ENCODE data around the gene SHROOM3. TPM values are rescaled to one million over a fixed set of nuclear protein-coding genes. Genes with fewer than 3 reads are reported as not detected.
A peak's percentile ranks its signal among the peaks of the same experiment; 100 is the strongest.

Gene SHROOM3
- total and polyA plus RNA-seq, 12 donors: 1.1 to 16.2 (median 8.8) TPM

- TF ChIP-seq POLR2A (IDR thresholded peaks at IDR 0.05): no peak
- no peak for TF ChIP-seq CTCF (IDR thresholded peaks at IDR 0.05)
- WGBS, 4 donors: 70 to 87% (median 77%) methylated on average over 1 of the region's 1 CpG
- no peaks in the 10 kb centered on the region for H3K27me3 ChIP-seq
- peaks cover 0 to 12% of the 10 kb centered on the region in 2 donors for H3K4me1 ChIP-seq (replicated peaks in 1 of 2)
- H3K27ac ChIP-seq: no peak overlapping the region
- H3K9me3 ChIP-seq (replicated peaks in 1 of 3): no peaks in the 10 kb centered on the region
- no peak for DNase-seq
- intact Hi-C loops (cut with DNase I): no loop called here
- no peak overlapping the region for H3K4me3 ChIP-seq
- H3K36me3 ChIP-seq (replicated peaks in 1 of 2): no peaks in the 10 kb centered on the region
Observed at GRCh38 chr4:76703123-76703490, 268.1 kb downstream of the SHROOM3 start.

- 57 to 66% (median 61%) methylated on average over 3 of the region's 3 CpGs for WGBS, 4 donors
- Histone ChIP-seq H3K27ac (no peak overlapping the region), H3K27me3 (no peaks in the 10 kb centered on the region), H3K36me3 (replicated peaks in 1 of 2) (no peaks in the 10 kb centered on the region), H3K9me3 (replicated peaks in 1 of 3) (no peaks in the 10 kb centered on the region), H3K4me1 (replicated peaks in 1 of 2) (peaks cover 0 to 12% of the 10 kb centered on the region in 2 donors), H3K4me3 (no peak overlapping the region)
- intact Hi-C loops (cut with DNase I): no loop called here
- DNase-seq: no peak
- TF ChIP-seq CTCF (IDR thresholded peaks at IDR 0.05): no peak
- no peak for TF ChIP-seq POLR2A (IDR thresholded peaks at IDR 0.05)
Observed at GRCh38 chr4:76703676-76704075, 268.6 kb downstream of the SHROOM3 start.

GRCh38 chr4:76704133-76704881 lies 269.3 kb downstream of the SHROOM3 start:
- Histone ChIP-seq H3K27me3 (no peaks in the 10 kb centered on the region), H3K9me3 (replicated peaks in 1 of 3) (no peaks in the 10 kb centered on the region), H3K27ac (peak overlapping the region in 1 of 5 donors; percentile 4), H3K4me3 (no peak overlapping the region), H3K36me3 (replicated peaks in 1 of 2) (no peaks in the 10 kb centered on the region), H3K4me1 (replicated peaks in 1 of 2) (peaks cover 0 to 12% of the 10 kb centered on the region in 2 donors)
- TF ChIP-seq POLR2A (IDR thresholded peaks at IDR 0.05) (no peak), CTCF (IDR thresholded peaks at IDR 0.05) (no peak)
- intact Hi-C loops (cut with DNase I): no loop called here
- no peak for DNase-seq
- 42 to 50% (median 47%) methylated on average over 3 of the region's 3 CpGs for WGBS, 4 donors

- intact Hi-C loops (cut with DNase I): no loop called here
- WGBS, 4 donors: 74 to 80% (median 79%) methylated on average over 1 of the region's 1 CpG
- no peak overlapping the region for H3K27ac ChIP-seq
Observed at GRCh38 chr4:76705472-76705871, 270.4 kb downstream of the SHROOM3 start.

More at GRCh38 chr4:76705472-76705871, 270.4 kb downstream of the SHROOM3 start:
- no peaks in the 10 kb centered on the region for H3K9me3 ChIP-seq (replicated peaks in 1 of 3)
- no peak for DNase-seq
- H3K36me3 ChIP-seq (replicated peaks in 1 of 2): no peaks in the 10 kb centered on the region
- no peak for TF ChIP-seq CTCF (IDR thresholded peaks at IDR 0.05)
- TF ChIP-seq POLR2A (IDR thresholded peaks at IDR 0.05): no peak
- peaks cover 0 to 12% of the 10 kb centered on the region in 2 donors for H3K4me1 ChIP-seq (replicated peaks in 1 of 2)
- H3K27me3 ChIP-seq: no peaks in the 10 kb centered on the region
- no peak overlapping the region for H3K4me3 ChIP-seq

Data from adrenal gland (tissue), 12 donors.